MCF 10A (cell line): ENCODE results near the gene DAB2. TPM values are rescaled to one million over a fixed set of nuclear protein-coding genes. Genes with fewer than 3 reads are reported as not detected.

Experiments used
- BruUV-seq: library from RNA; stranded (reverse); fragments of 400-500 nt; replicated peaks from 2 replicates; lab custom pipeline; 2021; lab: Mats Ljungman, UMichigan
- CTCF ChIA-PET: fragments of 300-600 bp; sonication (Branson Sonifier 250); formaldehyde crosslinking; extraction: SDS; loops from one replicate; lab custom pipeline; 2021; ENCODE audit warnings: antibody characterized with exemption, inconsistent platforms; lab: Yijun Ruan, JAX
- POLR2A ChIA-PET: fragments of 300-600, 350-650 bp; sonication (Branson Sonifier 250); formaldehyde crosslinking; extraction: SDS; loops from one replicate; lab custom pipeline; 2020; ENCODE audit warnings: antibody characterized with exemption, inconsistent platforms; lab: Yijun Ruan, JAX
- DNase-seq: peaks from one replicate; pipeline ENCODE4 v3.0.0-alpha.2; 2018; ENCODE audit not compliant: unreplicated experiment
- H3K27ac Mint-ChIP-seq: one replicate; pipeline ENCODE4 v1.8.0; 2022; ENCODE audit warnings: mild to moderate bottlenecking, low read depth, mixed read lengths; ENCODE audit not compliant: unreplicated experiment
- H3K27me3 Mint-ChIP-seq: one replicate; pipeline ENCODE4 v1.8.0; 2022; ENCODE audit warnings: mixed read lengths; ENCODE audit not compliant: insufficient read depth, unreplicated experiment
- H3K36me3 Mint-ChIP-seq: one replicate; pipeline ENCODE4 v1.8.0; 2022; ENCODE audit warnings: mild to moderate bottlenecking, moderate library complexity, mixed read lengths; ENCODE audit not compliant: insufficient read depth, unreplicated experiment
- H3K4me1 Mint-ChIP-seq: one replicate; pipeline ENCODE4 v1.8.0; 2022; ENCODE audit warnings: mixed read lengths; ENCODE audit not compliant: insufficient read depth, unreplicated experiment
- H3K4me3 Mint-ChIP-seq: one replicate; pipeline ENCODE4 v1.8.0; 2022; ENCODE audit warnings: mild to moderate bottlenecking, moderate library complexity, mixed read lengths; ENCODE audit not compliant: unreplicated experiment
- H3K9me3 Mint-ChIP-seq: one replicate; pipeline ENCODE4 v1.8.0; 2022; ENCODE audit warnings: mixed read lengths; ENCODE audit not compliant: unreplicated experiment
- CTCF ChIP-seq: fragments of 200-600 bp; IDR thresholded peaks from one replicate; pipeline ENCODE4 v1.8.0; 2022; ENCODE audit warnings: antibody characterized with exemption, mild to moderate bottlenecking; ENCODE audit not compliant: unreplicated experiment
- intact Hi-C: fragments of 100-400 bp; cut with micrococcal nuclease; formaldehyde crosslinking; loops from 2 replicates; pipeline ENCODE4 v1.14.1; 2022
- total RNA-seq: library from RNA; stranded (reverse); gene quantifications from 2 replicates; pipeline ENCODE4 v1.2.3, GENCODE V29; 2022

DAB2 gene
- total RNA-seq, 1 experiment from 2014 or later: 0.68 TPM

DNA sequence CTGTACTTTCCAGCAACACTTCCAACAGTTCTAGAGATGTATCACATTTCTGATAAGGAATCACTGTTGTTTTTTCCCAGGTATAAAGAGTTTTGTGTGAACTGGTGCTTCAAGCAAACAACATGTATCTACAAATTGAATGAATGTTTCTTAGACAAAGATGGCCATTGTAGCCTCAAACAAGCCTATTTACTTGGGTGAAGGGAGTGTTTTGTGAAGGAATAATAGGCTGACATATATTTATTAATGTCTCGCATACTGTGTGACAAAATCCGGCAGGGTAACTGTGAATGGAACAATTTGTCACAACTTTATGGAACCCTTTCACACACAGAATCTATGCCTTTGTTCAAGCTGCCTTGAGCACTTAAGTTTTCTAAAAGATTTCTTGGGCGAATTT lies 24.8 kb upstream of the DAB2 start:
- intact Hi-C loops: no loop called here
- Mint-ChIP-seq H3K27ac (no peak overlapping the region), H3K36me3 (no peaks in the 10 kb centered on the region), H3K4me3 (no peak overlapping the region), H3K4me1 (no peaks in the 10 kb centered on the region), H3K27me3 (no peaks in the 10 kb centered on the region), H3K9me3 (no peaks in the 10 kb centered on the region)
- DNase-seq: no peak
- BruUV-seq: no TSS peak
- ChIA-PET POLR2A (no interaction called here), CTCF (interaction anchor here (0.9 kb wide), 1 partner anchor 74 kb away, joined by 3 read pairs; no protein-coding TSS in a partner anchor)
- no peak for TF ChIP-seq CTCF

- no peak for TF ChIP-seq CTCF
- CTCF ChIA-PET: interaction anchor here (0.9 kb wide), 1 partner anchor 73 kb away, joined by 3 read pairs; no protein-coding TSS in a partner anchor
- intact Hi-C loops: no loop called here
Measured at GRCh38 chr5:39448506-39449128, 23.8 kb upstream of the DAB2 start.

DNA sequence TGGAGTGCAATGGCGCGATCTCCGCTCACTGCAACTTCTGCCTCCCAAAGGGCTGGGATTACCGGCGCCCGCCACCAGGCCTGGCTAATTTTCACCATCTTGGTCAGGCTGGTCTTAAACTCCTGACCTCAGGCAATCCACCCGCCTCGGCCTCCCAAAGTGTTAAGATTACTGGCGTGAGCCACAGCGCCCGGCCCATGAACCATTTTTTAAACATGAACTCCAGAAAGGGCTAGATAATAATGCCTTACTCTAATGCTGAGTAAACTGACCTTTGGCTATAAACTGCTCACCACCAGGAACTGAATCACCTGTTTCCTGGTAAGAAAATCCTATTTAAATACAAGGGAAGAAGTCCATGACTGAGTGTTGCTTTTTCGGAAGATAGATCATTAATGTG lies 23.2 kb upstream of the DAB2 start:
- Mint-ChIP-seq H3K9me3 (no peaks in the 10 kb centered on the region), H3K27ac (no peak overlapping the region), H3K36me3 (no peaks in the 10 kb centered on the region), H3K4me3 (no peak overlapping the region), H3K27me3 (no peaks in the 10 kb centered on the region), H3K4me1 (no peaks in the 10 kb centered on the region)
- no peak for DNase-seq
- intact Hi-C loops: loop anchor here (1.0 kb wide), 1 partner anchor 49 kb away; no protein-coding TSS in a partner anchor
- no TSS peak for BruUV-seq
- POLR2A ChIA-PET: no interaction called here
- CTCF ChIA-PET: no interaction called here
- no peak for TF ChIP-seq CTCF

More at GRCh38 chr5:39448506-39449128, 23.8 kb upstream of the DAB2 start:
- POLR2A ChIA-PET: no interaction called here
- no TSS peak for BruUV-seq
- no peaks in the 10 kb centered on the region for H3K36me3 Mint-ChIP-seq
- no peaks in the 10 kb centered on the region for H3K27me3 Mint-ChIP-seq
- DNase-seq: no peak
- H3K4me1 Mint-ChIP-seq: no peaks in the 10 kb centered on the region
- H3K27ac Mint-ChIP-seq: no peak overlapping the region
- H3K4me3 Mint-ChIP-seq: no peak overlapping the region
- H3K9me3 Mint-ChIP-seq: no peaks in the 10 kb centered on the region

DNA sequence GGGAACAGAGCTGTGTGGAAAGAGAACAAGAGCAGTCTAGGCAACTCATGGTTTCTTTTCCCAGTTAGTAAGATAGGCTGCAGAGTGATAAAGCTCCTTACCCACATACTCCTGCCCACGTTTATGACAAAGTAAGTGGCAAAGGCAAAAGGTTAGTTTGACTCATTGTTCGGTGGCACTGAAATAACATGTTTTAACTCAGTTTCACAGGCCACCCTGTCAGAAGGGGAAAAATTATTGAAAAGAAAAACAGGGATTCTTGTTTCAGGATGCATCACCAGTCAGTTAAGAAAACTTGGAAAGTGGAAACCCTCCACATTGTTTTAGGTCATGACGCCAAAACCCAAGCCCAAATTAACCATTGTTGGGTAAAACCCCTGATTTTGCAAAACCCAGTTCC lies 22.3 kb upstream of the DAB2 start:
- no peak overlapping the region for H3K27ac Mint-ChIP-seq
- DNase-seq: peak; percentile 8
- TF ChIP-seq CTCF: no peak
- intact Hi-C loops: loop anchor here (1.0 kb wide), 1 partner anchor 48 kb away; no protein-coding TSS in a partner anchor
- no TSS peak for BruUV-seq
- no peaks in the 10 kb centered on the region for H3K4me1 Mint-ChIP-seq
- H3K36me3 Mint-ChIP-seq: no peaks in the 10 kb centered on the region
- H3K9me3 Mint-ChIP-seq: no peaks in the 10 kb centered on the region
- H3K4me3 Mint-ChIP-seq: no peak overlapping the region
- ChIA-PET CTCF (no interaction called here), POLR2A (no interaction called here)
- no peaks in the 10 kb centered on the region for H3K27me3 Mint-ChIP-seq
